KOPT-K1 (cell line): Measurements from ENCODE around the gene SALL3.

Experiments
- H3K27ac ChIP-seq: fragments of 200-600 bp; sonication (generic); 2 replicates; pipeline ENCODE4 v1.5.1; 2016; ENCODE audit warnings: antibody characterized with exemption, mild to moderate bottlenecking, low read depth, low read length; ENCODE audit not compliant: poor library complexity, severe bottlenecking
- H3K36me3 ChIP-seq: fragments of 200-600 bp; sonication (generic); 2 replicates; pipeline ENCODE4 v1.5.1; 2017; ENCODE audit warnings: antibody characterized with exemption, mild to moderate bottlenecking, low read length, moderate library complexity; ENCODE audit not compliant: insufficient read depth
- H3K9me3 ChIP-seq: fragments of 200-600 bp; sonication (generic); 2 replicates; pipeline ENCODE4 v1.5.1; 2017; ENCODE audit warnings: antibody characterized with exemption, low read length, mild to moderate bottlenecking; ENCODE audit not compliant: insufficient read depth, poor library complexity, severe bottlenecking

SALL3 gene

GRCh38 chr18:79047556-79048244 lies 68.1 kb downstream of the SALL3 start:
- H3K9me3 ChIP-seq: no peaks in the 10 kb centered on the region
- H3K27ac ChIP-seq: no peak overlapping the region
- no peaks in the 10 kb centered on the region for H3K36me3 ChIP-seq

DNA sequence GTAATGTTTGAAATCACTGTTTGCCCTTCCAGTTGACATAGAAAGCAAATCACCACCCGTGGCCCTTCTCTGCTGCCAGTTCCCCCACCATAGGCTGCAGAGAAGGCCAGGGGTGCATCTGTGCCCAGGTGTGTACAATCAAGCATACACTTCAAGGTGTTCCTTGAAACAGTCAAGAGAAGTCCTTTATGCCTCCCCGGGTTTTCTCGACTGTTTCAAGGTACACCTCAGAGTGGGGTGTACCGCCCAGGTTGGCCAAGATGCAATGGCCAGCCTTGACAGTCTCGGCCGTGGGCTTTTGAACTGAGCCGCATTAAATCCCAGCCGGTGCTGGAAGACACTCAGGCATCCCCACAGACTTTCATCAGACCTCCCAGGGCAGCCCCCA lies 68.6 kb downstream of the SALL3 start:
- Histone ChIP-seq H3K27ac (no peak overlapping the region), H3K36me3 (no peaks in the 10 kb centered on the region), H3K9me3 (no peaks in the 10 kb centered on the region)

GRCh38 chr18:79049506-79049905 lies 69.9 kb downstream of the SALL3 start:
- Histone ChIP-seq H3K27ac (no peak overlapping the region), H3K9me3 (no peaks in the 10 kb centered on the region), H3K36me3 (no peaks in the 10 kb centered on the region)
